ENCODE data around the gene RBM8A.

Gene RBM8A

DNA sequence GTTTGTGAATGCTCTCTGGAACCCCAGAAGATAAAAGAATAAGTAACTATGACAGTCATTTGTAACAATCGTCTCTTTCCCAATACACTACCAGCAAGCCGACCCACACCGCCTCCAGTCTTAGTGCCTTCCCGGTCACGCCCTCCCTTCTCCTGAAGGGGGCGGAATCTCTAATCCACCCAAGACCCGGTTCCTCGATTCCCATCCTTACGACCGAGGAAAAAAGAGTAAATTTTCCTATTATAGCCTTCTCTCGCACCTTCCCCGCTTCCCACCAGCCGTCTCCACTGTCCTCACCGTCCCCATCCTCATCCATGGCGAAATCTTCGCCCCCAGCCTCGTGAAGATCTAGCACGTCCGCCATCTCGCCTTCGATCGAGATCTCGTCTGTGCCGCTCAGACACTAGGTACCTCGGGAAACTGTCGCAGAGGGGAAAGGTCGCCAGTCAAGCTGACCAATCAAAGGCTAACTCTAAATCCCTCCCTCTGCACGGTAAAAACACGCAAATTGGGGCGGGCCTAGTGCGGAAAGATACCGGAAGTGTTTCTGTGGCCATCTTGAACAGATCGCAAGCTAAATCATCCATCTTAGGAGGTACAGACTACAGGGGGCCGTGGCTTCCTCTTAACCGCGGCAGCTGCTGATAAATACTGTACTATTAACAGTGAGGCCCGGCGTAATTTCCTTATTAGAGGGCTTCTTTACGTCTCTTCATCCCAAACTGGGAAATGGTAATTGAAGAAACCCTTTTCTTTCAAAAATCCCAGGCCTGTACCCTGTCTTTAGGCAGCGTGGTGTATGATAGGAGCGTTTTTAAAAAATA is at the start of gene RBM8A:
Gene RBM8A (minus strand): TSS at position 422 of the 824 bp plus-strand sequence. CDS start 58 bp downstream, at position 364.
- DNase-seq = peak; percentile 99

DNA sequence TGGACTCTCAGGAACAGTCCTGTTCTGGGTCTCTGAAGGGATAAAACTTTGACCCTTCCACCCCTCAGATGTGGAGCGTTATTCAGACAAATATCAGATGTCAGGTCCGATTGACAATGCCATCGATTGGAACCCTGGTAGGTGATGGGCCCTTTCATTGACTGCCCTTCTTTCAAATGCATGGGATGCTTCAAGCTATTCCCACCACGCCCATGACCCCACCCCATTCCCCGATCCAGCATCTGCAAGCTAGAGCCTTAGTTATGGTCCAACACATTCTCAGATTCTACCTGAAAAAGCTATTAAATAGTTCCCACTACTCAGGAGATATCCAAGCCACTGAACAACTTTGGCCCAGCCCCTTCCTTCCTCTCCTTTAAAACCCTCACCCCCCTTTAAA is 49.7 kb upstream of the RBM8A start:
- DNase-seq = no peak

DNA sequence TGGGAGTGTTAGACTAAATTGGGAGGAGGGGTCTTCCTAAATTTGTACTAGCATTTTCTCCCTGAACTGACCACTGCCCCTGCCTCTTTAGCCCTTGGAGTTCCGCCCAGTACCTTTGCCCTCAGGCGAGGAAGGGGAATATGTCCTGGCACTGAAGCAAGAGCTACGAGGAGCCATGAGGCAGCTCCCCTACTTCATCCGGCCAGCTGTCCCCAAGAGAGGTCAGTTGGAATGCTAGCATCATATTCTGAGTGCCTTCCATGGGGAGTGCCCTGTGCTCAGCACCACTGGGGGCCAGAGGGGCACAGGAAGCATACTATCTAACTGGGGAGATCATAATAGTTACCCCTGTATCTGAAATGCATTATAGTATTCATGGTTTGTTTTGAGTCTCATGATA is 47.9 kb upstream of the RBM8A start:
- DNase-seq = no peak

DNA sequence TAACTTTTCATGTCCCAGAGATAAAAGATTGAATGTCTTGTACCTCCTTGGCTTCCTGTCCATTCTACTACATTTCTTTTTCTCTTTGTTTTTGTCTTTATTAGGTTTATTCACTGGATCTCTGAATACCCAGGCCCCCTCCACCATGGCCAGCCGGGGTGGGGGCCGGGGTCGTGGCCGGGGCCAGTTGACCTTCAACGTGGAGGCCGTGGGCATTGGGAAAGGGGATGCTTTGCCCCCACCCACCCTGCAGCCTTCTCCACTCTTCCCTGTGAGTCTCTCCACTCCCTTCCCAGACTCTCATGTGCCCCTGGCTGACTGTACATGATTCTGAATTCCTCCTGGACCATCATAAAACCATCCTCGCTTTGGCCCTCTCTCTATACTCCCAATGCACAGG is 47.4 kb upstream of the RBM8A start:
- DNase-seq = no peak

DNA sequence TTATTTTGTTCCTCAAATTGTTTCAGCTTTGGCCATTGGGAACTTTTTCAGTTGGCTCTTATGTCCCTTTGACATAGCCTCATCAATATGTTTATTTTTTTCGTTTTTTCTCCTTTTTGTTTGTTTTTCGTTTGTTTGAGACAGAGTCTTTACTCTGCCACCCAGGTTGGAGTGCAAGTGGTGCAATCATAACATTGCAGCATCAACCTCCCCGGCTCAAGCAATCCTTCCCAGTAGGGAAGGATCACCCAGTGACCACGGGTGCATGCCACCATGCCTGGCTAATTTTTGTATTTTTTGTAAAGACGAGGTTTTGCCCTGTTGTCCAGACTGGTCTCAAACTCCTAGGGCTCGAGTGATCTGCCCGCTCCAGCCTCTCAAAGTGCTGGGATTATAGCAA is 45.3 kb upstream of the RBM8A start:
- no peak for DNase-seq

DNA sequence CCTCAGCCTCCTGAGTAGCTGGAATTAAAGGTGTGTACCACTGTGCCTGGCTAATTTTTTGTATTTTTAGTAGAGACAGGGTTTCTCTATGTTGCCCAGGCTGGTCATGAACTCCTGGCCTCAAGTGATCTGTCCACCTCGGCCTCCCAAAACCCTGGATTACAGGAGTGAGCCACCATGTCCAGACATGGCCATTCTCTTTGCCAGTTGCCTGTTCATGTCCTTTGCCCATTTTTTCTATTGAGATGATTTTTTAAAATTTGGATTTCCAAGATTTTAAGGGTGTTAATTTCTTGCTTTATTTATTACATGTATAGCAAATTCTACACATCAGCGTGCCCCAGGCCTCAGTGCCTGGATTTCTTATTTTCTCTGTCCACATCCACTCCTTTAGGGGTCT is 40.0 kb upstream of the RBM8A start:
- DNase-seq = no peak

DNA sequence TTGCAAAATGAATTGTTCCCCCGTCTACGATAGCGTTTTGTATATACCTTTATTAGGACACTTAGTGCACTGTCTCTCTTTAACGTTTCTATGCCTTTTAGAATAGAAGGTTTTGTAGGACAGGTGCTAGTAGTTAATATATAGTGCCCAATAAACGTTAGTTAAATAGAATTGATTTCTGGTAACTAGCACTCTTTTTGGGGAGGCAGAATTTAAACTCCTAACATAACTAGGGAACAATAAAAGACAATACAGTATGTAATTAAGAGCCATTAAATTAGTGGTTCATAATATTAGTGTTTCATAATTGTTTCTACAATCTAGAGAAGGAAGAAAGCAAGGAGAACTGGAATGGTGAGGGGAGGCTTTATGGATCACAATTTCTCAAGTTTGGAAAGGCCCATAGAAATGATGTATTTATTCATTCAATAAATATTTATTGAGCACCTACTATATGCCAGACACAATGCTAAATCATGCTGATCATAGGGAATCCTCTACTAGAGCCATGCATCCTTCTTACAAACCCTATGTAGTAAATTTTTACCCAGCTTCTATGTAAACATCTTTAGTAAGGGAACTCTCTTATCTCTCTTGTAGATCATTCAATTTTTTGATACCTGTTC is 37.9 kb upstream of the RBM8A start:
- no peak for DNase-seq

DNA sequence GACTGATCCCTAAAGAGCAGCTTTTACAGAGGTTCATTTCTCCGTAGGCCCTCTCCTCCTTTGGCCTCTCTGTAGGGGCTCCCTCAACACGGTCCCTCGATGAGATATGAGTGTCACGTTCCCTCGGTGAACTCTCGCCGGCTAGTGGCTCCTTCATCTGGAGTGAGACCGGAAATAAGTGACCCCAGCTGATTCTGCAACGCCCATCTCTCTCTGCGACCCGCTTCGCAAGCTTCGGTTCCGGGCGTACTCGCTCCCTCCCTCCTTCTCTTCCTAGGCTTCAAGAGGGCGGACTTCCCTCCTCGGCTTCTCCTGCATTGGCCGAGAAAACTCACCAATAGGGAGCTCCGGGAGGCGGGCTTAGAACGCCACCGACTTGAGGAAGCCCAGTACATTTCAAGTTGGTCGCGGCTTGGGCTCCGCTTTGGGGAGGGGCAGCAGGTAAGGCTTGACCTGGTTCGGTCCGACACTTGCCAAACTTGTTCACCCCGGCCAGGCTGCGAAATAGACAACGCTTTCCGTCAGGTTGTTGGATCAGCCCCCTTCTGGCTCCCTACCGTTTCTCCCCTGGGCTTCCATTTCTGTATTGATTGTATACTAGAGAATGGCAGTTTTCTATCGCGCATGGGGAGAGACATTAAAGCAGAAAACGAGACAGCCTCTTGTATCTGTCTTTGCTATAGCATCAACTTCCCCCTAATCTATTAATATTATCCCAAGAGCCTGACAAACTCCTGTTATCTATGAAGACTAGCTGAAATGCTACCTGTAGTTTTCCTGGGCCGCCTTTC is 37.2 kb upstream of the RBM8A start, which contains the start of the genes ANKRD34A and POLR3GL:
Gene ANKRD34A (minus strand): TSS at position 248 of the 791 bp plus-strand sequence. CDS start 2,816 bp downstream, outside the sequence.
Gene POLR3GL (plus strand): TSS at position 363 of the 791 bp plus-strand sequence. CDS start 10,176 bp downstream, outside the sequence.
- DNase-seq = peak; percentile 97

DNA sequence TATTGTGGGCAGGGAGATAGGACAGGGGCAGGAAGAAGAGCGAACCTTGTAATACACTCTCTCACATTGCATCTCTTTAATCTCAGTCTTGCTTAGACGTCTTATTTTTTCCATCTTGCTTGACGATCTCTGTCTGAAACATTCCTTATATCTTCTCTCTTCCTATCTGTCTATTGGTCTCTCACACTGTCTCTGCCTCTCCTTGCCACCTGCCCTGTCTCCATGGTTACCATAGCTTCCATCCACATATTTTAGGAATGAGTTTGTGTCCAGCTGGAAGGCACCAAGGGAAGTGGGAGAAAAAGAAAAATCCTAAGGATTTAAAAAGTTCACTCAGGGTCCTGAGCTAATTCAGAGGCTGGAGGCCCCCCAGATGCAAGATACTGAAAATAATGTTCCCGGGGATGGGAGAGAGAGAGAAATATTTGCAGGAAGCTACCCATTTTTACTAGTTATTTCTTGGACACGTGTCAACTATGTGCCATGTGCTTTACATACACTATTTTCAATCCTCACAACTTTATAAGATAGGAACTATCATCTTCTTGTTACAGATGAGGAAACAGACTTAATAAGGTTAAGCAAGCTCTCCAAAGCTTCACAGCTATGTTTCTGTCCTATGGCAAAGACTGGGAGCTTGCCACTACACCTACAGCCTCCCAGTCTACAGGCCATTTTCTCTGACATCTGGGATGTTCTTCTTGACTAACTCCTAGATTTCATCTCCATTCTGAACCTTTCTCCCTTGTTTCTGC is 36.2 kb upstream of the RBM8A start:
- peak; percentile 37 for DNase-seq

DNA sequence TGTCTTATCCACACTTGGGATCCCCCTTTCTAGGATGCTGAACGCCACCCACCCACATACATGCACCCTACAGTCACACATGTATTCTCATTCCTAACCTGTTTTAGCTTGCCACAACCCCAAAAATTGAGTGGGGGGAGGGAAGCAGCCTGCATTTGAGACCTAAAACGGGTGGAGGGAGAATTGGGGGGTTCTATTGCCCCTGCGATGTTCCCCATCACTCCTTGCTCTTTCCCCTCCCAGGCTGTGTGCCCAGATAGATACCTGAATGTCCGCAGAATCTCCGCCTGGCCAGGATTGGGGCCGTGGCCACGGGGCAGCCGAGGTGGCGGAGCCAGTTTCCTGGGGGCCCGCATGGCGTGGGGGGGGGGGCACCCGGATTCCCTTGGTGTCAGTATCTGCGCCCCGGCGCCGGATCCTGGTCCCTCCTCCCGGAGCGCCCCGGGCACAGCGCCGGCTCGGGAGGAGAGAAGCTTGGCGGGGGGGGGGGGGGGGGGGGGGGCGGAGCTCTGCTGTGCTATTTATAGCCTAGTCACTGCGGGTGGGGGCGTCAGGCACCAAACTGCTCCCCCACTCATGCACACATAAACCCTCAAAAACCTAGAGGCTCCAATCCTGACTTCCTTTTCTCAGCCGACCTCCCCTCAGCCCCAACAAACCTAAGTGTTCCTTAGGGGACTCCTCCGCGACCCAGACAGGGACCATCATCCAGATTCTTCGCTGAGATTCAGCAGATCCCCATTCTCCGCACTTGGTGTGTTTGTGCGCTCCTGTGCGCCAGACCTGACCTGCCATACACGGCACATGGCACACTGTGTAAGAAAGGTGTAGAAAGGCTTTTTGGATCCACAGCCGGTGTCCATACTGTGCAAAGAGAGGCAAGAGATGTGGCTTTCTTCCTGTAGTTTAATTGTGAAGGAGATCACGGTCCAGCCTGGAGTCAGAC is 35.1 kb upstream of the RBM8A start:
- DNase-seq = peak; percentile 41

DNA sequence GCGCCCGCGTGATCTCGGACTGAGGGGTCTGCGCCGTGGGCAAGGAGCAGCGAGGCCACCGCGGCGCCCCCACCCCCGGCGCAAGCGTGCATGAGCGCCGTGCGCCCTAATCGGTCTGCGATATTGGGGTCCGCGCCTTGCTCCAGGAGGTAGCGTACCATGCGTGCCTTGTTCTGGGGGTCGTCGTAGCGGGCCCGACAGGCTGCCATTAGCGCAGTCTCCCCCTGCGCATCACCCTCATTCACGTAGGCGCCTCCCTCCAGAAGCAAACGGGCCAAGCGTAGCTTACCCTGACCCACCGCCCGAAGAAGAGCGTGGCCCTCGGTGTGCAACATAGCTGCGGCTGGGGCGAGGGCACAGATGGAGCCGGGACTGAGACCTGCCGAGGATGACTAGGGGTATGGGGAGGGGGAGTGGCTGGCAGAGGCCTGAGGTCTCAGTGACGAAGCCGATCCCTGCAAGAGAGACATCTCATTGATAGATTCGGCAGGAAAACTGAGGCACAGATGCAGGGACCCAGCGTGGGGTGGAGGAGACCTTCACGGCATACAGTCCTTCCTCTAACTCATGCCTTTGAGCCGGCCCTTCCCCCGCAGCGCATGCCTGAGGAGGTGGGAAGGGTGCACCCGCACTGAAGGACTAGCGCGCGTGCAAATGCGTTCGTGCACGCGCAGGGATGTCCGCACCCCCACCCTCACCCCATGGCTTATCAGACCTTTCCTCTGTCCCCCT is 34.3 kb upstream of the RBM8A start:
- peak; percentile 70 for DNase-seq

DNA sequence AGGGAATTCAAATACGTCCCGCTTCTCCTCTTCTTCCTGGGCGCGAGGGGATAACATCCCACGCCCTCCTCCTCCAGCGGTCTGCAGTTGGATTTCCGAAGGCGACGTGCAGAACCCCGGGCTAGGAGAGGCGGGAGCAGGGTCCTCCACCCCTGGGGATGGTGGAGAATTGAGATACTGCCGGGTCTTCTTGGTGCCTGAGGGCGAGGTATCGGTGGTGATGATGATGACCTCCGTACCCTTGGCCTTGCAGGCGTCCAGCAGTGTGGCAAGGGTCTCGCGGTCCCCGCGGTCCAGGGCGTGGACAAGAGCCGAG is 33.8 kb upstream of the RBM8A start:
- no peak for DNase-seq

DNA sequence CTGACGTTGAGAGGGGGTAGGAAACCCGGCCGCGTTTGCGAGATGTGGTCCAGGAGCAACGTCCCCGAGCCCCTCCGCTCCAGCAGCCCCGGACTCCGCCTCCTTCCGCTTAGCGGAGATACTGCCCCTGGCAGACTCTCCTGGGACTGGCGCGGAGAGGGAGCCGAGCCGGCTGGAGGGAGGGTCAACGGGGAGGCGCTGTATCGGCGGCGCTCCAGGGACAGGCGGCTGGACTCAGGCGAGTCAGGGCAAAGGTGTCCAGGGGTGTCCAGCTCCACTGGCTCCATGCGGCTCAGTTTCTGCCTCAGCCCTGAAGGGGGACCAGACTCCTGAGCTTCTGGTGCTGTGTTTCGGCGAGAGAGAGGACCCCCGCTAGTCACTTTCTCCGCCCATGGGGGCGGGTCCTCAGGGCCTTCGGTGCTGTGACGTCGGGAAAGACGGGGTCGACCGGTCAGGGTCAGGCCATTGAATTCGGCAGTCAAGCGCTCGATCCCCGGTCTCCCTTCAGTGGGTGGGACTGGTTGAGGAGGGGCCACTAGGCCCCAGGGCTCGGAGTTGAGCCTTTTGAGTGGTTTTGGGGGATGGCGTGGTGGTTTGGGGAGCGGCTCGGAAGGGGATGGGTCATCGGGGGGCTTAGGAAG is 33.3 kb upstream of the RBM8A start:
- DNase-seq = peak; percentile 96

DNA sequence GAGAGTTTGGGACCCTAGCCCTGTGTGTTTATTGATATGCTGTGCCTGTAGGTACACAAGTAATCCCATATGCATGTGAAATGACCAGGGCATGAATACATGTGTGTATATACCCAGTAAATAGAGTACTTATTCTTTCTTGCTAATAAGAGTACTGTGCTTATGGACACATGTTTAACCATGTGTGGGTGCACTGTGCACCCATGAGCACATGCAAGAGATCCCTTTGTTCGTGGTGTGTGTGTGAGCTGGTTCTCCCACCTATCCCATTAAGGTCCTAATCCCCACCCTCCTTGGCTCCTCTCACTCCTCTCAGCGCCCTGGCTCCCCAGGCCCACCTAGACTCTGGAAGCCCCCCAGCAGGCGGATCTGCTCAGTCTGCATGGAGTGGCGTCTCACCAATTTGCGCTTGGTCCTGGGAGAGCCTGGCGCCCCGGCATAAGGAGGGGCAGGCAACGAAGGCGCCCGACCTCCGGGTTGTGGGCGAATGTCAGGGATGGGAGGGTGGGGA is 32.7 kb upstream of the RBM8A start:
- DNase-seq = no peak

DNA sequence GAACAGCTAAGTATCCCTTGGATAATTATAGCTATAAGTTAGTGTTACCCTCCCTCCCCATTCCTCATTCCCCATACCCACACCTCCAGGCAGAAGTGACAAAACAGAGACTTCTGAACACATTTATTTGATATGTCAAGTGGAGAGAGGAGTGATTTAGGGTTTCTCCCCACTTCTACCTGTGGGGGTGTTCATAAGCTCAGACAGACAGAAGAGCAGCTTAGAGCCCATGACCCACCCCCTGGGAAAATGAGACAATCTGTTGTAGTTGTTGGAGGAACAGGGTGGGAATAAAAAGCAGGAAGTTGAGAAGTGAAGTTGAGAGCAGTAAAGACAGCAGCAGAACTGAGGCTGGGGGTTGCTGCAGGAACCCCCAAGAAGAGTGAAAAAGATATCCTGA is 32.0 kb upstream of the RBM8A start:
- DNase-seq = no peak

DNA sequence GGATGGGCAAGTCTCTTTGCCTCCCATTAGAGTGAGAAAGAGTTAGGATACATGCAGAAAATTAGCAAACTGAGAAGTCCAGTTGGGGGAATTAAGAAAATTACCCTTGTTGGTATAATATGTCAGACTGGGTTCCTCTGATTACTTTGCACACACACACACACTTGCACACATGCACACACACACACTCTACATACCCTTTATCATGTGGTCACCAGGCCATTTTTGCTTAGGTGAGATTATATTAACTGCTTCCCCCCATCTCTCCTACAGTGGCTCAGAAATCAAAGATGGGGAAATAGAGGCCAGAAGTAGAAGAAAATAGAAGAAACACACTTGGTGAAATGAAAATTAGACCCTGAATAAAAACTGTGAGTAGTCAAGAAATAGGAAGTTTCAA is 31.4 kb upstream of the RBM8A start:
- no peak for DNase-seq

DNA sequence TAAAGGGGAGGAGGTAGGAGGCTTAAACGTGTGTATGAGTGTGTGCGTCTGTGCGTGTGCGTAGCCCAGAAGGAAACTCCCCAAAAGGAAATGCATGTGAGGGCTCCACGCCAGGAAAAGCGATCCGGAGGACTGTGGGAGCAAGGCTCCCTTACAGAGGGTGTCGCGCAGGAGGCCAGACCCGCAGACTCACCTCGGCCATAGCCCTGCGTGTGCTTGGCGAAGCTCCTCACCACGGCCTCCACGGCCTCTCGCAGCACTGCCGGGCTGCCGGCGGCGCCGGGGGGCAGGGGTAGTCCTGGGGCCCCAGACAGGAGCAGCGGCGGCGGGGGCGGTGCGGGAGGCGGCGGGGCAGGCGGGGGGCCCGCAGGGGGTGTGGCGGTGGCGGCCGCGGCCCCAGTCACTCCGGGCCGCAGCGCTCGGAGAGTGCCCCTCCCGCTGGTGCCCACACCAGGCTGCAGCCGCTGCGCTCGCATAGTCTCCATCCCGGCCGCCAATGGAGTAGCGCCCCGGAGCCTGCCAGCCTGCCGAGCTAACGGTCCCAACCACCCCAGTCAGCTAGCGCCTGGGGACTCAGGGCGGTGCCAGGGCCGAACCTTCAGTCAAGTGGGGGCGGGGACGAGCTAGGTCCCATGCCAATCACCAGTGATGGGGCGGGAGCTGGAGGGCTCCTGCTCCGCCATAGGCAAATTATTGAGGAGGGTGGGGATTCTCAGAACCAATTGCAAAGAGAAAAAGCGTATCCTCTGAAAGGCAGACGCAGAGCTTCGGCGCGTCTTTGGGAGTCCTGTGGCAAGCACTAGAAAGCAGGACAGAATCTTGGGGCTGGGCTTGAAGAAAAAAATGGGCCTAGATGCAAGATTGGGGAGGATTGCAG is 30.4 kb upstream of the RBM8A start, which contains the start of gene LIX1L:
Gene LIX1L (minus strand): TSS at position 575 of the 877 bp plus-strand sequence. CDS start 90 bp downstream, at position 485.
- peak; percentile 99 for DNase-seq

DNA sequence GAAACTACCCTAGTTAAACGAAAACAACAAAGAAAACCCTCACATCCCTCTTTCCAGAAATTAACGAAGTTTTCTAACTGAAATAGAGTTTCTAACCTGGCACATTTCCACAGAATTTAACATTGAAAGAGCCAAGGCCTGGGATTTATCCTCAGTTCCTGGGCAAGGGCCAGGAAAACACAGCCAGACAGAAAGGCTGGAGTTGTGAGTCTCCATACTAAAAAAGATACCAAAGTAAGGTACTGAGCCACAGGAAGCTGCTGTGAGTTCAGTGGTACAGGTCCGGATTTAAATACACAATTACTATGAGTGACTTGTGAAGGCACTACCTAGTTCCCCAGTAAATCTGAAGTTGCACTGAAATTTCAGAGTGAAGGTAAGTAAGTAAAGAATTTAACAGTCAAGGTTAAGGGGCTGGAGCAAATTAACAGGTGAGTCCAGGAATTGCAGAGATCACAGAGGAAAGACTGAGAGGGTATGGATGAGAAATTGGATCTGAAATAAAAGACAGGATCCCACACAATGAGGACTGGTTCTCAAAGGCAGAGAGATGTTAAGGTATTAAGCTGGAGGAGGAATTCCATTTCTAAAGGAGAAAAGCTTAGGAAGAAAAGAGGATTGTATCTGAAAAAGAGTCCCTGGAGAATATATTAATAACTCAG is 29.6 kb upstream of the RBM8A start:
- DNase-seq = peak; percentile 61

Data from eye (tissue), 1 donor.